NCI-H510A treated with DMSO at 0.1 percent for 48 hours (cell line): ENCODE data around the gene PGBD5.

ENCODE experiments used
- DNase-seq: peaks from one replicate; lab custom pipeline; 2025; lab: John Stamatoyannopoulos, UW

PGBD5 gene

GRCh38 chr1:230301322-230301721, 124.8 kb downstream of the PGBD5 start:
- no peak for DNase-seq

GRCh38 chr1:230300322-230301301, 125.5 kb downstream of the PGBD5 start:
- peak; percentile 46 for DNase-seq

GRCh38 chr1:230299191-230300006, 126.7 kb downstream of the PGBD5 start:
- peak; percentile 52 for DNase-seq

- no peak for DNase-seq
Measured at GRCh38 chr1:230295367-230295766, 130.8 kb downstream of the PGBD5 start.

- DNase-seq: no peak
Measured at GRCh38 chr1:230293390-230293700, 132.8 kb downstream of the PGBD5 start.

GRCh38 chr1:230292689-230293389, 133.3 kb downstream of the PGBD5 start:
- DNase-seq: peak; percentile 88

- DNase-seq: peak; percentile 62
Measured at GRCh38 chr1:230291731-230292620, 134.2 kb downstream of the PGBD5 start.

- DNase-seq: no peak
Measured at GRCh38 chr1:230289350-230289644, 136.8 kb downstream of the PGBD5 start.

GRCh38 chr1:230288641-230289349, 137.3 kb downstream of the PGBD5 start:
- DNase-seq: no peak

GRCh38 chr1:230287674-230288315, 138.3 kb downstream of the PGBD5 start:
- no peak for DNase-seq

- no peak for DNase-seq
Measured at GRCh38 chr1:230286890-230287269, 139.3 kb downstream of the PGBD5 start.

GRCh38 chr1:230286166-230286889, 139.8 kb downstream of the PGBD5 start:
- DNase-seq: no peak

GRCh38 chr1:230285351-230285750, 140.8 kb downstream of the PGBD5 start:
- no peak for DNase-seq

- no peak for DNase-seq
Measured at GRCh38 chr1:230284891-230285290, 141.2 kb downstream of the PGBD5 start.

GRCh38 chr1:230283678-230284077, 142.5 kb downstream of the PGBD5 start:
- no peak for DNase-seq

GRCh38 chr1:230282157-230282556, 144.0 kb downstream of the PGBD5 start:
- peak; percentile 58 for DNase-seq

- DNase-seq: no peak
Measured at GRCh38 chr1:230281556-230281955, 144.6 kb downstream of the PGBD5 start.

- no peak for DNase-seq
Measured at GRCh38 chr1:230280906-230281413, 145.2 kb downstream of the PGBD5 start.

- no peak for DNase-seq
Measured at GRCh38 chr1:230280054-230280795, 145.9 kb downstream of the PGBD5 start.
